NCI-H510A (cell line): ENCODE measurements around the gene VPS72.

Experiments
- DNase-seq: peaks from one replicate; lab custom pipeline; 2025; lab: John Stamatoyannopoulos, UW

VPS72 gene

GRCh38 chr1:151144474-151145303 lies 45.3 kb downstream of the VPS72 start:
- no peak for DNase-seq

- no peak for DNase-seq
Observed at GRCh38 chr1:151143986-151144385, 46.0 kb downstream of the VPS72 start.

GRCh38 chr1:151143057-151143435 lies 47.0 kb downstream of the VPS72 start:
- no peak for DNase-seq

GRCh38 chr1:151142411-151143056 lies 47.5 kb downstream of the VPS72 start:
- no peak for DNase-seq

- no peak for DNase-seq
Observed at GRCh38 chr1:151137789-151138188, 52.2 kb downstream of the VPS72 start.

GRCh38 chr1:151135433-151136385 lies 54.3 kb downstream of the VPS72 start:
- no peak for DNase-seq

GRCh38 chr1:151134991-151135390 lies 55.0 kb downstream of the VPS72 start:
- no peak for DNase-seq

GRCh38 chr1:151134396-151134795 lies 55.6 kb downstream of the VPS72 start:
- DNase-seq: no peak

GRCh38 chr1:151133018-151133806 lies 56.8 kb downstream of the VPS72 start:
- DNase-seq: no peak

GRCh38 chr1:151132335-151133017 lies 57.5 kb downstream of the VPS72 start:
- DNase-seq: no peak

GRCh38 chr1:151131701-151132334 lies 58.2 kb downstream of the VPS72 start:
- no peak for DNase-seq

GRCh38 chr1:151130987-151131586 lies 58.9 kb downstream of the VPS72 start:
- DNase-seq: no peak

- DNase-seq: no peak
Observed at GRCh38 chr1:151128800-151129199, 61.2 kb downstream of the VPS72 start.
